ENCODE data around the gene IQGAP2. TPM values are rescaled to one million over a fixed set of nuclear protein-coding genes. Genes with fewer than 3 reads are reported as not detected.
"Not testable (repeated sequence)": the region's sequence is repeated elsewhere in the genome, so short reads cannot be mapped to it uniquely, and the experiment has no call there.

IQGAP2 gene
- polyA plus RNA-seq, 1 experiment, result 0.63 TPM

GRCh38 chr5:76675364-76675763 lies 272.3 kb downstream of the IQGAP2 start:
- TF ChIP-seq CTCF (IDR thresholded peaks at IDR 0.05; ENCODE audit: low read depth, low read length), result no peak
- ChIA-PET CTCF (no interaction called here), POLR2A (no interaction called here)
- Histone ChIP-seq H3K4me3 (ENCODE audit: low read depth, low read length) (no peak overlapping the region), H3K9me3 (ENCODE audit: control insufficient read depth, insufficient read depth, low read length) (no peaks in the 10 kb centered on the region), H3K27me3 (ENCODE audit: control insufficient read depth, insufficient read depth, low read length) (no peaks in the 10 kb centered on the region), H3K27ac (ENCODE audit: low read depth, low read length) (no peak overlapping the region)
- no peak for DNase-seq (ENCODE audit: low read depth, low spot score)

- no peak for TF ChIP-seq CTCF (IDR thresholded peaks at IDR 0.05; ENCODE audit: low read depth, low read length)
- POLR2A ChIA-PET, result interaction anchor here (1.1 kb wide), 1 partner anchor 38 kb away, joined by 3 read pairs; the partner anchor contains the start of gene F2R
- no peaks in the 10 kb centered on the region for H3K27me3 ChIP-seq (ENCODE audit: control insufficient read depth, insufficient read depth, low read length)
- H3K4me3 ChIP-seq (ENCODE audit: low read depth, low read length), result no peak overlapping the region
- H3K27ac ChIP-seq (ENCODE audit: low read depth, low read length), result no peak overlapping the region
- H3K9me3 ChIP-seq (ENCODE audit: control insufficient read depth, insufficient read depth, low read length), result no peaks in the 10 kb centered on the region
- CTCF ChIA-PET, result interaction anchor here (1.2 to 2.4 kb wide), 2 partner anchors 76 to 97 kb away, joined by 3 to 12 read pairs; no protein-coding TSS in a partner anchor
- DNase-seq (ENCODE audit: low read depth, low spot score), result no peak
Observed at GRCh38 chr5:76677849-76678472, 274.9 kb downstream of the IQGAP2 start.

GRCh38 chr5:76679231-76679630 lies 276.1 kb downstream of the IQGAP2 start:
- no peak for TF ChIP-seq CTCF (IDR thresholded peaks at IDR 0.05; ENCODE audit: low read depth, low read length)
- ChIA-PET CTCF (interaction anchor here (1.0 to 2.4 kb wide), 3 partner anchors 10 to 95 kb away, joined by 3 to 12 read pairs (median 3); no protein-coding TSS in a partner anchor), POLR2A (interaction anchor here (0.8 to 1.2 kb wide), 3 partner anchors 11 to 117 kb away, joined by 3 to 6 read pairs (median 3); partner anchors contain the start of gene F2R)
- DNase-seq (ENCODE audit: low read depth, low spot score), result no peak
- H3K27me3 ChIP-seq (ENCODE audit: control insufficient read depth, insufficient read depth, low read length), result no peaks in the 10 kb centered on the region
- H3K9me3 ChIP-seq (ENCODE audit: control insufficient read depth, insufficient read depth, low read length), result no peaks in the 10 kb centered on the region
- H3K27ac ChIP-seq (ENCODE audit: low read depth, low read length), result no peak overlapping the region
- H3K4me3 ChIP-seq (ENCODE audit: low read depth, low read length), result no peak overlapping the region

DNA sequence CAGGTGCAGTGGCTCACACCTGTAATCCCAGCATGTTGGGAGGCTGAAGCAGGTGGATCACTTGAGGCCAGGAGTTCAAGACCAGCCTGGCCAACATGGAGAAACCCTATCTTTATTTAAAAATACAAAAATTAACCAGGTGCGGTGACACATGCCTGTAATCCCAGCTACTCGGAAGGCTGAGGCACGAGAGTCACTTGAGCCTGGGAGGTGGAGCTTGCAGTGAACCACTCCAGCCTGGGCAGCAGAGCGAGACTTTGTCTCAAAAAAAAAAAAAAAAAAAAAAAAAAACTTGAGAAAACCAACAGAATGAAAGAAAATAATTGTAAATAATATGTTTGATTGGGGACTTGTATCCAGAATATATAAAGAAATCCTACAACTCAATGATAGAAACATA lies 277.7 kb downstream of the IQGAP2 start:
- H3K27ac ChIP-seq (ENCODE audit: low read depth, low read length); H3K9me3 ChIP-seq (ENCODE audit: control insufficient read depth, insufficient read depth, low read length); DNase-seq (ENCODE audit: low read depth, low spot score); H3K4me3 ChIP-seq (ENCODE audit: low read depth, low read length); H3K27me3 ChIP-seq (ENCODE audit: control insufficient read depth, insufficient read depth, low read length): not testable (repeated sequence)
- POLR2A ChIA-PET, result interaction anchor here (0.7 kb wide), 1 partner anchor 24 kb away, joined by 6 read pairs; no protein-coding TSS in a partner anchor
- CTCF ChIA-PET, result interaction anchor here (1.0 kb wide), 1 partner anchor 93 kb away, joined by 7 read pairs; no protein-coding TSS in a partner anchor

GRCh38 chr5:76681287-76681686 lies 278.2 kb downstream of the IQGAP2 start:
- no peak for TF ChIP-seq CTCF (IDR thresholded peaks at IDR 0.05; ENCODE audit: low read depth, low read length)
- DNase-seq (ENCODE audit: low read depth, low spot score), result no peak
- Histone ChIP-seq H3K27ac (ENCODE audit: low read depth, low read length) (no peak overlapping the region), H3K27me3 (ENCODE audit: control insufficient read depth, insufficient read depth, low read length) (no peaks in the 10 kb centered on the region), H3K4me3 (ENCODE audit: low read depth, low read length) (no peak overlapping the region), H3K9me3 (ENCODE audit: control insufficient read depth, insufficient read depth, low read length) (no peaks in the 10 kb centered on the region)
- ChIA-PET POLR2A (interaction anchor here (0.7 kb wide), 1 partner anchor 24 kb away, joined by 6 read pairs; no protein-coding TSS in a partner anchor), CTCF (interaction anchor here (1.3 kb wide), 1 partner anchor 93 kb away, joined by 6 read pairs; no protein-coding TSS in a partner anchor)
